Keratinocyte (primary cell): ENCODE results near the gene PABPN1L. TPM values are rescaled to one million over a fixed set of nuclear protein-coding genes. Genes with fewer than 3 reads are reported as not detected.
A peak's percentile ranks its signal among the peaks of the same experiment; 100 is the strongest.

Experiments used
- DNase-seq: peaks from one replicate; pipeline ENCODE4 v3.0.0-alpha.2; 2011; ENCODE audit warnings: low read depth, missing footprints, low spot score
- FAIRE-seq: peaks from 2 replicates; lab custom pipeline; 2011; peaks lifted over from hg19 to GRCh38; lab: Jason Lieb, UNC
- H2AFZ ChIP-seq: 2 replicates; pipeline ENCODE4 v1.6.0; 2012; ENCODE audit warnings: low read length, control low read depth, inconsistent platforms; ENCODE audit not compliant: control insufficient read depth
- H3K27ac ChIP-seq: 2 replicates; pipeline ENCODE4 v1.5.1; 2011; ENCODE audit warnings: low read length; ENCODE audit not compliant: control insufficient read depth, insufficient read depth
- H3K27me3 ChIP-seq: 3 replicates; pipeline ENCODE4 v1.6.0; 2011; ENCODE audit warnings: low read length; ENCODE audit not compliant: control insufficient read depth, insufficient read depth; ENCODE audit errors: extremely low read depth
- H3K36me3 ChIP-seq, 2 experiments: 2 replicates in 1 of 2; 3 replicates in 1 of 2; pipeline ENCODE4 v1.5.1; 2011; ENCODE audit warnings: low read length in 2 of 2, mild to moderate bottlenecking in 1 of 2; ENCODE audit not compliant: control insufficient read depth in 2 of 2, insufficient read depth in 2 of 2; ENCODE audit errors: extremely low read depth in 1 of 2
- H3K4me1 ChIP-seq: 3 replicates; pipeline ENCODE4 v1.5.1; 2011; ENCODE audit warnings: low read length; ENCODE audit not compliant: control insufficient read depth, insufficient read depth; ENCODE audit errors: extremely low read depth
- H3K4me2 ChIP-seq: 3 replicates; pipeline ENCODE4 v1.6.0; 2011; ENCODE audit warnings: low read depth, low read length; ENCODE audit not compliant: control insufficient read depth, insufficient read depth; ENCODE audit errors: extremely low read depth
- H3K4me3 ChIP-seq, 3 experiments: fragments of 200-600 bp in 1 of 3; sonication (generic) in 1 of 3; 2 replicates in 2 of 3; 3 replicates in 1 of 3; pipeline ENCODE4 v1.5.1; 2011 to 2016; ENCODE audit warnings: low read length in 3 of 3, mild to moderate bottlenecking in 3 of 3, control low read depth in 2 of 3, inconsistent platforms in 1 of 3, low read depth in 1 of 3, mixed read lengths in 1 of 3, mixed run types in 1 of 3, moderate library complexity in 1 of 3; ENCODE audit not compliant: control insufficient read depth in 2 of 3, insufficient read depth in 2 of 3; ENCODE audit errors: extremely low read depth in 1 of 3
- H3K79me2 ChIP-seq: 2 replicates; pipeline ENCODE4 v1.6.0; 2012; ENCODE audit warnings: low read length; ENCODE audit not compliant: control insufficient read depth, insufficient read depth
- H3K9ac ChIP-seq: 3 replicates; pipeline ENCODE4 v1.6.0; 2011; ENCODE audit warnings: low read length; ENCODE audit not compliant: control insufficient read depth, insufficient read depth; ENCODE audit errors: extremely low read depth
- H3K9me1 ChIP-seq: 3 replicates; pipeline ENCODE4 v1.6.0; 2011; ENCODE audit warnings: low read length; ENCODE audit not compliant: control insufficient read depth, insufficient read depth; ENCODE audit errors: extremely low read depth
- H3K9me3 ChIP-seq: 2 replicates; pipeline ENCODE4 v1.5.1; 2012; ENCODE audit warnings: low read depth, low read length; ENCODE audit not compliant: control insufficient read depth
- H4K20me1 ChIP-seq: 3 replicates; pipeline ENCODE4 v1.6.0; 2011; ENCODE audit warnings: low read length; ENCODE audit not compliant: control insufficient read depth, insufficient read depth; ENCODE audit errors: extremely low read depth
- EZH2 ChIP-seq: IDR thresholded peaks from one replicate; pipeline ENCODE4 v1.6.1; 2012; ENCODE audit warnings: inconsistent platforms, mild to moderate bottlenecking, low read length, moderate library complexity
- dilution Hi-C: fragments of 300-500 bp; cut with MboI; formaldehyde crosslinking; loops from one replicate; pipeline ENCODE4 v1.7.0; 2020; ENCODE audit warnings: low sequenced_read_pairs; ENCODE audit not compliant: extremely low pct_ligation_motif_present
- polyA plus RNA-seq, 5 experiments: library from polyadenylated mRNA; depleted of rRNA in 3 of 5; stranded (reverse) in 3 of 5; stranded (forward) in 1 of 5; unstranded in 1 of 5; fragments of >200 nt; gene quantifications; 1 replicate in 1 of 5; 2 replicates in 3 of 5; 3 replicates in 1 of 5; pipeline versions ENCODE4 v1.2.1 to v1.2.3, GENCODE V29; 2011 to 2012; ENCODE audit warnings: missing spikeins in 2 of 5, low read depth in 1 of 5, low replicate concordance in 1 of 5
- TF ChIP-seq, protein P1 (sequence below), 3 experiments: IDR thresholded peaks in 1 of 3; conservative IDR thresholded peaks in 1 of 3; optimal IDR thresholded peaks in 1 of 3; 2 replicates in 2 of 3; 3 replicates in 1 of 3; pipeline versions ENCODE3 to v1.5.1; 2011; ENCODE audit warnings: low read length in 3 of 3, mild to moderate bottlenecking in 3 of 3, moderate library complexity in 2 of 3, control low read depth in 1 of 3, inconsistent platforms in 1 of 3; ENCODE audit not compliant: insufficient read depth in 2 of 3; ENCODE audit errors: extremely low read depth in 1 of 3

The PABPN1L gene
- polyA plus RNA-seq, 1 donor (not counting 4 experiments of a cell fraction or from before 2014, with no cell fraction given), result not detected

DNA sequence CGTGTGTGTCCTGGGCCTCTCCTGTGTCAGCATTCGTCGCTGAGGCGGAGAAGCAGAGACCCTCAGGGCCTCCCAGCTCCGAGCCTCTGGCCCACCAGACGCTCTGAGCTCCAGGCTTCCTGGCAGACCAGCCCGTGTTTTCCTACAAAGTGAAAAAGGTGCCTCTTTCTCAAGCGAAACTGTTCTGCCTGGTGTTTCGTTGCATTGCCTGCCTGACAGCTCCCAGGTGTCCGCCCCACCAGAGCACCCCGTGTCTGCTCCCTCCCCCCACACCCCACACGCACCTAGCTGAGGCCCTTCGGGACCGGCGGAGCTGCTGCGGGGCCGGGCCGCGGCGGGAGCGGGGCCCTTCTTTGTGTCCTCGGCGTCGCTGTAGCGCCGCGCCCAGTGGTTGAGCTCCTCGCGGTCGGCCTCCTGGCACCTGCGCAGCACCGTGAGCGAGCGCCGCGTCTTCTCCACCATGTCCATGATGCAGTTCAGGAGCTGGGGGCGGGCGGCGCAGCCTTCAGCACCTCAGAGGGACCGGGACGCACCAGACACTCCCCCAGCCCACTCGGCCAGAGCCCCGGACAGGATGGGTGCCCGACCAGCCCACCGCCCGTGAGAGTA is 14.7 kb upstream of the PABPN1L start:
- dilution Hi-C loops, result no loop called here
- H3K79me2 ChIP-seq, result no peaks in the 10 kb centered on the region
- no peaks in the 10 kb centered on the region for H3K9me3 ChIP-seq
- H3K27me3 ChIP-seq, result peaks cover 44% of the 10 kb centered on the region
- TF ChIP-seq, protein P1, sequence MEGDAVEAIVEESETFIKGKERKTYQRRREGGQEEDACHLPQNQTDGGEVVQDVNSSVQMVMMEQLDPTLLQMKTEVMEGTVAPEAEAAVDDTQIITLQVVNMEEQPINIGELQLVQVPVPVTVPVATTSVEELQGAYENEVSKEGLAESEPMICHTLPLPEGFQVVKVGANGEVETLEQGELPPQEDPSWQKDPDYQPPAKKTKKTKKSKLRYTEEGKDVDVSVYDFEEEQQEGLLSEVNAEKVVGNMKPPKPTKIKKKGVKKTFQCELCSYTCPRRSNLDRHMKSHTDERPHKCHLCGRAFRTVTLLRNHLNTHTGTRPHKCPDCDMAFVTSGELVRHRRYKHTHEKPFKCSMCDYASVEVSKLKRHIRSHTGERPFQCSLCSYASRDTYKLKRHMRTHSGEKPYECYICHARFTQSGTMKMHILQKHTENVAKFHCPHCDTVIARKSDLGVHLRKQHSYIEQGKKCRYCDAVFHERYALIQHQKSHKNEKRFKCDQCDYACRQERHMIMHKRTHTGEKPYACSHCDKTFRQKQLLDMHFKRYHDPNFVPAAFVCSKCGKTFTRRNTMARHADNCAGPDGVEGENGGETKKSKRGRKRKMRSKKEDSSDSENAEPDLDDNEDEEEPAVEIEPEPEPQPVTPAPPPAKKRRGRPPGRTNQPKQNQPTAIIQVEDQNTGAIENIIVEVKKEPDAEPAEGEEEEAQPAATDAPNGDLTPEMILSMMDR (optimal IDR thresholded peaks at IDR 0.05 in 1 of 3, IDR thresholded peaks at IDR 0.05 in 1 of 3, conservative IDR thresholded peaks at IDR 0.05 in 1 of 3; ENCODE audit: extremely low read depth in 1 of 3, insufficient read depth in 2 of 3, low read length in 3 of 3), result no peak
- no peak for TF ChIP-seq EZH2
- no peaks in the 10 kb centered on the region for H4K20me1 ChIP-seq
- DNase-seq (no peak), FAIRE-seq (no peak)
- H3K27ac ChIP-seq, result no peak overlapping the region
- no peaks in the 10 kb centered on the region for H3K36me3 ChIP-seq
- peak overlapping the region in 2 of 3 experiments; percentile 9 to 46 for H3K4me3 ChIP-seq
- peak overlapping the region; percentile 29 for H2AFZ ChIP-seq
- peak overlapping the region; percentile 33 for H3K9ac ChIP-seq
- peak overlapping the region; percentile 69 for H3K4me2 ChIP-seq
- H3K4me1 ChIP-seq, result peaks cover 30% of the 10 kb centered on the region
- no peaks in the 10 kb centered on the region for H3K9me1 ChIP-seq

DNA sequence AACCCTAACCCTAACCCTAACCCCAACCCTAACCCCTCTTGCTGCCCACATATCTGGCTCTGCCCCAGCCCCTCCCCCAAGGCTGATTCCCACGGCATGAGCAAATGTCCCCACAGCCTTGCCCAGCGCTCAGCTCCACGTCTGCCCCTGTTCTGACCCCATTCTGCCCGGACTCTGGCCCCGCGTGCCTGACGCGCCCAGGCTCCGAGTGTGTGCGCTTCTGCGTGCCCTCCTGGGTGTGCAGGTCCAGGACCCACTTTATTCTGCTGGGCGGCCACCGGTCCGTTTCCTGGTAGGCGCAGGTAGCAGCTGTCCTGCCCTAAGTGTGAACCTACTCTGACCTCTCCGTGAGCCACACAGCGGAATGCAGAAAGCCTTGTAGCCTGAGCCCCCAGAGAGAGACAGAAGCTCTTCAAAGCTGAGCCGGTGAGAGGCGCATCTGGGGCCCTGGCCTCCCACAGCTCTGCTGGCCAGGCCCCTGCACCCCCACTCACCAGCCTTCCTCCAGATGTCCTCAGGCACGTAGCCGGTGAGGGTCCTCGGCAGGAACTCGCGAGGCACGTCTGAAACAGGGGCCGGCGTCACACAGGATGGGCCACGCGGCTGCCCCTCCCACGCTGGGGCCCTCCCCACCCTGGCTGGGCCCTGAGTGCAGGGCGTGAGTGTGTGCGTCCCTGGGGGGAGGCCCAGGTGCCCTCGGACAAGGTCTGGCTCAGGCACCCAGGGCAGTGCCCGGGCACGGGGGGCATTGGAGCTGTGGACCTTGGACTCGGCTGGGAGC is 14.0 kb upstream of the PABPN1L start:
- Histone ChIP-seq H3K4me1 (peaks cover 30% of the 10 kb centered on the region), H3K4me2 (peak overlapping the region; percentile 69), H3K79me2 (no peaks in the 10 kb centered on the region), H3K36me3 (no peaks in the 10 kb centered on the region), H3K9me3 (no peaks in the 10 kb centered on the region), H3K27ac (no peak overlapping the region), H3K9me1 (no peaks in the 10 kb centered on the region), H2AFZ (peak overlapping the region; percentile 29), H3K27me3 (peaks cover 39% of the 10 kb centered on the region), H4K20me1 (no peaks in the 10 kb centered on the region), H3K9ac (peak overlapping the region; percentile 33), H3K4me3 (peak overlapping the region in 1 of 3 experiments; percentile 46)
- FAIRE-seq (no peak), DNase-seq (no peak)
- TF ChIP-seq EZH2, result no peak
- TF ChIP-seq, protein P1 (optimal IDR thresholded peaks at IDR 0.05 in 1 of 3, IDR thresholded peaks at IDR 0.05 in 1 of 3, conservative IDR thresholded peaks at IDR 0.05 in 1 of 3; ENCODE audit: extremely low read depth in 1 of 3, insufficient read depth in 2 of 3, low read length in 3 of 3), result no peak
- dilution Hi-C loops, result no loop called here
